Activated naive CD8-positive, alpha-beta T cell (primary cell): ENCODE measurements around the gene CXCR4.
"Not testable (repeated sequence)": the region's sequence is repeated elsewhere in the genome, so short reads cannot be mapped to it uniquely, and the experiment has no call there.

Experiments
- H3K27ac Mint-ChIP-seq: one replicate; pipeline ENCODE4 v1.8.0; 2021; ENCODE audit warnings: mixed read lengths
- H3K27me3 Mint-ChIP-seq: one replicate; pipeline ENCODE4 v1.8.0; 2021; ENCODE audit warnings: mixed read lengths
- H3K36me3 Mint-ChIP-seq: one replicate; pipeline ENCODE4 v1.8.0; 2021; ENCODE audit warnings: mixed read lengths
- H3K4me1 Mint-ChIP-seq: one replicate; pipeline ENCODE4 v1.8.0; 2021; ENCODE audit warnings: low read depth, mixed read lengths
- H3K4me3 Mint-ChIP-seq: one replicate; pipeline ENCODE4 v1.8.0; 2021; ENCODE audit warnings: mild to moderate bottlenecking, mixed read lengths
- H3K9me3 Mint-ChIP-seq: one replicate; pipeline ENCODE4 v1.8.0; 2021; ENCODE audit warnings: low read depth, mixed read lengths

CXCR4 gene

GRCh38 chr2:136112317-136113208 lies 5.4 kb downstream of the CXCR4 start:
- Mint-ChIP-seq H3K4me1 (peaks cover 48% of the 10 kb centered on the region), H3K27ac (peak overlapping the region; percentile 79), H3K4me3 (peak overlapping the region; percentile 86), H3K36me3 (peaks cover 12% of the 10 kb centered on the region), H3K27me3 (no peaks in the 10 kb centered on the region), H3K9me3 (no peaks in the 10 kb centered on the region)

DNA sequence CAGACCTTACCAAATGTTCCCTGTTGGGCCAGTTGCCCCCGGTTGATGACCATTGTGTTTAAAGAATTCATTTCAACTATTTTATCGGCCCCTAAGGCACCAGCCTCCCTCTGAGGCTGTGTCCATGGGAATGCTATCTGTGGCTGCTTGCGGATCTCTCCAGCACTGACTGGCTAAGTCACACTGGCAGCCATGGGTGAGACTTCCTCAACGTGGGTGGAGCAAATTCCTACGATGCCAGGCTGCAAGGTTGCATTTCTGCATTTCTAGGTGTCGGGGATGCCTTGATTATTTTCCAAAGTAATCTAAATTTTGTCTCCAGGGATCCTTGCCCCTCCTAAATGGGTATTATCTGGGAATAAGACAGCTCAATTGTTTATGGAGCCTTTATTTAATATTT lies 6.2 kb downstream of the CXCR4 start:
- Mint-ChIP-seq H3K4me3 (no peak overlapping the region), H3K4me1 (peaks cover 49% of the 10 kb centered on the region), H3K27me3 (no peaks in the 10 kb centered on the region), H3K9me3 (no peaks in the 10 kb centered on the region), H3K36me3 (peaks cover 12% of the 10 kb centered on the region), H3K27ac (no peak overlapping the region)

GRCh38 chr2:136110526-136110925 lies 7.4 kb downstream of the CXCR4 start:
- Mint-ChIP-seq H3K27ac (no peak overlapping the region), H3K27me3 (no peaks in the 10 kb centered on the region), H3K36me3 (peaks cover 12% of the 10 kb centered on the region), H3K4me3 (no peak overlapping the region), H3K9me3 (no peaks in the 10 kb centered on the region), H3K4me1 (peaks cover 43% of the 10 kb centered on the region)

GRCh38 chr2:136108463-136108862 lies 9.5 kb downstream of the CXCR4 start:
- Mint-ChIP-seq H3K27me3 (no peaks in the 10 kb centered on the region), H3K27ac (no peak overlapping the region), H3K9me3 (no peaks in the 10 kb centered on the region), H3K4me1 (peaks cover 24% of the 10 kb centered on the region), H3K4me3 (no peak overlapping the region), H3K36me3 (peaks cover 4% of the 10 kb centered on the region)

GRCh38 chr2:136107051-136108033 lies 10.6 kb downstream of the CXCR4 start:
- Mint-ChIP-seq H3K4me3 (no peak overlapping the region), H3K27ac (no peak overlapping the region), H3K36me3 (no peaks in the 10 kb centered on the region), H3K9me3 (no peaks in the 10 kb centered on the region), H3K4me1 (peaks cover 13% of the 10 kb centered on the region), H3K27me3 (no peaks in the 10 kb centered on the region)

GRCh38 chr2:136106505-136106904 lies 11.4 kb downstream of the CXCR4 start:
- H3K9me3 Mint-ChIP-seq, result no peaks in the 10 kb centered on the region
- no peaks in the 10 kb centered on the region for H3K27me3 Mint-ChIP-seq
- H3K4me3 Mint-ChIP-seq, result no peak overlapping the region
- no peak overlapping the region for H3K27ac Mint-ChIP-seq
- H3K4me1 Mint-ChIP-seq, result peaks cover 10% of the 10 kb centered on the region
- H3K36me3 Mint-ChIP-seq, result no peaks in the 10 kb centered on the region

DNA sequence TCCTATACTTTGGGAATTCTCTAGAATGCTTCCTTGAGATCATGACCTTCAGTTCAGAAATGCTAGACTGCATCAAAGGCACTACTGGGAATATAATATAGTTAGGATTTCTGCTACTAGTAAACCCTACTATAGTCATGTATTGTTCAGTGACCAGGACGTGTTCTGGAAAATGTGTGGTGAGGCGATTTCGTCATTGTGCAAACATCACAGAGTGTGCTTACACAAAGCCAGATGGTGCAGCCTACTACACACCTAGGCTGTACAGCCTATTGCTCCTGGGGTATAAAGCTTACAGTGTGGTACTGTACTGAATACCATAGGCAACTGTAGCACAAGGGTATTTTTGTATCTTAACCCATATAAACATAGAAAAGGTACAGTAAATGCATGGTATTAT lies 13.0 kb downstream of the CXCR4 start:
- Mint-ChIP-seq H3K27me3 (no peaks in the 10 kb centered on the region), H3K4me3 (no peak overlapping the region), H3K27ac (no peak overlapping the region), H3K36me3 (peaks cover 2% of the 10 kb centered on the region), H3K4me1 (peaks cover 8% of the 10 kb centered on the region), H3K9me3 (no peaks in the 10 kb centered on the region)

- Mint-ChIP-seq H3K4me1 (peaks cover 5% of the 10 kb centered on the region), H3K36me3 (peaks cover 2% of the 10 kb centered on the region), H3K27me3 (no peaks in the 10 kb centered on the region), H3K9me3 (no peaks in the 10 kb centered on the region), H3K27ac (no peak overlapping the region), H3K4me3 (no peak overlapping the region)
These were observed 16.9 kb downstream of the CXCR4 start for GRCh38 chr2:136101042-136101441.

- Mint-ChIP-seq H3K27me3 (no peaks in the 10 kb centered on the region), H3K36me3 (peaks cover 2% of the 10 kb centered on the region), H3K4me1 (peaks cover 5% of the 10 kb centered on the region), H3K4me3 (no peak overlapping the region), H3K9me3 (no peaks in the 10 kb centered on the region), H3K27ac (no peak overlapping the region)
These were observed 19.5 kb downstream of the CXCR4 start for GRCh38 chr2:136098441-136098840.

GRCh38 chr2:136093583-136093982 lies 24.4 kb downstream of the CXCR4 start:
- H3K4me3 Mint-ChIP-seq, result no peak overlapping the region
- no peaks in the 10 kb centered on the region for H3K27me3 Mint-ChIP-seq
- no peaks in the 10 kb centered on the region for H3K36me3 Mint-ChIP-seq
- H3K4me1 Mint-ChIP-seq, result peaks cover 20% of the 10 kb centered on the region
- no peaks in the 10 kb centered on the region for H3K9me3 Mint-ChIP-seq
- no peak overlapping the region for H3K27ac Mint-ChIP-seq

DNA sequence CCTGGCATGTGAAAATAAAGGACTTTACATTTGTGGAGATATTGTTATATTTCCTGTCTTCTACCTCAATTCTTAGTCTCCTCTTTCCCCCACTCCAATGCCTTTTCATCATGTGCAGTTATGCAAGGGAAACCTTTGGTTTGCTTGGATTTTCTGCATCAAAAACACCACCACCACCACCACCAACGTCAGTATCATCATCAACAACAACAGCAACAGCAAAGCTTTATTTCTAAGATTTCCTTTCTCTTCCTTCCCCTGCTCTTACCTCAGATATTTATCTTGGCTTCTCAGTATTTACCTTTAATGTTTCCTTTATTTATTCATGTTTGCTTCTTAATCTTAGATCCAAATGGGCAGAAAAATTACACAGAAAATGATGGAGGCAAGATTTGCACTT lies 26.1 kb downstream of the CXCR4 start:
- H3K9me3 Mint-ChIP-seq, result no peaks in the 10 kb centered on the region
- H3K36me3 Mint-ChIP-seq, result no peaks in the 10 kb centered on the region
- no peak overlapping the region for H3K4me3 Mint-ChIP-seq
- no peak overlapping the region for H3K27ac Mint-ChIP-seq
- H3K27me3 Mint-ChIP-seq, result no peaks in the 10 kb centered on the region
- H3K4me1 Mint-ChIP-seq, result peaks cover 20% of the 10 kb centered on the region

- peaks cover 23% of the 10 kb centered on the region for H3K4me1 Mint-ChIP-seq
- not testable (repeated sequence) for H3K27me3 Mint-ChIP-seq, H3K27ac Mint-ChIP-seq, H3K36me3 Mint-ChIP-seq, H3K9me3 Mint-ChIP-seq, H3K4me3 Mint-ChIP-seq
These were observed 30.0 kb downstream of the CXCR4 start for GRCh38 chr2:136087901-136088460.

- Mint-ChIP-seq H3K36me3 (no peaks in the 10 kb centered on the region), H3K27ac (no peak overlapping the region), H3K27me3 (no peaks in the 10 kb centered on the region), H3K4me3 (no peak overlapping the region), H3K9me3 (no peaks in the 10 kb centered on the region), H3K4me1 (peaks cover 8% of the 10 kb centered on the region)
These were observed 31.5 kb downstream of the CXCR4 start for GRCh38 chr2:136086253-136087016.

DNA sequence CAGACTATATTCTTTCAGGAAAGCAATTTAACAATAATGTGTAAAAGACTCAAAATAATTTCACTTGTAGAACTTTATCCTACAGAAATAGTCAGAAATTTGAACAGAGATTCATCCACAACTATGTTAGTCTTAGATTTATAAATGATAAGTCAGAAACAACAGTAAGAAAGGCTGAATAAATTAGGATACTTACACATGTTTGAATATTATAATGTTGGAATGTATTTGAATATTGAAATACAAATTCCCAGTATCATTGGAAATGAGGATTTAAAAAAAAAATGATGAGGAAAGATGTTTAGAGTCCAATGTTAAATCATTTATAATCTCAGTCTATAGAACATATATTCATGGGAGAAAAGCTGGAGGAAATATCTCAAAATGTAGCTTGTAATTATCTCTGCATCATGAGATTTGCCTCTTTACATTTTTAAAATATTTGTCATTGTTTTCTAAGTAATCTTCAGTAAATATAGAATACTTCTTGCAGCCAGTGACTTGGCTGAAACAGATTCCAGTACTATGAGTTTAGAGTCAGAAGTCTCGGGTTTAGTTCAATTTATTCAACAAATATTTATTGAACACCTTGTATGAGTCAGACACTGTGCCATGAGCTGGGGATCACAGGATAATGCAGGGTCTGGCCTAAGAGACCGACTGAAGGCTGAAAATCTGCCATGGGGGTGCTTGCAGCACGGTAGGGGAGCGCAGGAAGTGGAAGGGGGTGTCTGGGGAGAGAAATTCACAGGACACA lies 32.3 kb downstream of the CXCR4 start:
- Mint-ChIP-seq H3K27ac (no peak overlapping the region), H3K27me3 (no peaks in the 10 kb centered on the region)

More for the DNA sequence above, 32.3 kb downstream of the CXCR4 start:
- Mint-ChIP-seq H3K4me1 (peaks cover 6% of the 10 kb centered on the region), H3K4me3 (no peak overlapping the region), H3K9me3 (no peaks in the 10 kb centered on the region), H3K36me3 (no peaks in the 10 kb centered on the region)
